Choroid plexus epithelial cell (primary cell): ENCODE data around the gene KRTAP5-2.
"Not testable (repeated sequence)": the region's sequence is repeated elsewhere in the genome, so short reads cannot be mapped to it uniquely, and the experiment has no call there.

Source experiments
- DNase-seq: peaks from one replicate; pipeline ENCODE4 v3.0.0-alpha.2; 2010; ENCODE audit warnings: low read depth
- H3K4me3 ChIP-seq: 2 replicates; pipeline ENCODE4 v1.5.1; 2011; ENCODE audit warnings: low read depth, mild to moderate bottlenecking, control low read depth, low read length, moderate library complexity
- TF ChIP-seq, protein P1 (sequence below): conservative IDR thresholded peaks from 2 replicates; pipeline ENCODE4 v1.5.1; 2011; ENCODE audit warnings: low read depth, mild to moderate bottlenecking, control low read depth, inconsistent platforms, low read length, moderate library complexity

The KRTAP5-2 gene

GRCh38 chr11:1624621-1625020 is 26.5 kb upstream of the KRTAP5-2 start:
- H3K4me3 ChIP-seq = no peak overlapping the region
- TF ChIP-seq, protein P1, sequence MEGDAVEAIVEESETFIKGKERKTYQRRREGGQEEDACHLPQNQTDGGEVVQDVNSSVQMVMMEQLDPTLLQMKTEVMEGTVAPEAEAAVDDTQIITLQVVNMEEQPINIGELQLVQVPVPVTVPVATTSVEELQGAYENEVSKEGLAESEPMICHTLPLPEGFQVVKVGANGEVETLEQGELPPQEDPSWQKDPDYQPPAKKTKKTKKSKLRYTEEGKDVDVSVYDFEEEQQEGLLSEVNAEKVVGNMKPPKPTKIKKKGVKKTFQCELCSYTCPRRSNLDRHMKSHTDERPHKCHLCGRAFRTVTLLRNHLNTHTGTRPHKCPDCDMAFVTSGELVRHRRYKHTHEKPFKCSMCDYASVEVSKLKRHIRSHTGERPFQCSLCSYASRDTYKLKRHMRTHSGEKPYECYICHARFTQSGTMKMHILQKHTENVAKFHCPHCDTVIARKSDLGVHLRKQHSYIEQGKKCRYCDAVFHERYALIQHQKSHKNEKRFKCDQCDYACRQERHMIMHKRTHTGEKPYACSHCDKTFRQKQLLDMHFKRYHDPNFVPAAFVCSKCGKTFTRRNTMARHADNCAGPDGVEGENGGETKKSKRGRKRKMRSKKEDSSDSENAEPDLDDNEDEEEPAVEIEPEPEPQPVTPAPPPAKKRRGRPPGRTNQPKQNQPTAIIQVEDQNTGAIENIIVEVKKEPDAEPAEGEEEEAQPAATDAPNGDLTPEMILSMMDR = no peak
- DNase-seq = no peak

DNA sequence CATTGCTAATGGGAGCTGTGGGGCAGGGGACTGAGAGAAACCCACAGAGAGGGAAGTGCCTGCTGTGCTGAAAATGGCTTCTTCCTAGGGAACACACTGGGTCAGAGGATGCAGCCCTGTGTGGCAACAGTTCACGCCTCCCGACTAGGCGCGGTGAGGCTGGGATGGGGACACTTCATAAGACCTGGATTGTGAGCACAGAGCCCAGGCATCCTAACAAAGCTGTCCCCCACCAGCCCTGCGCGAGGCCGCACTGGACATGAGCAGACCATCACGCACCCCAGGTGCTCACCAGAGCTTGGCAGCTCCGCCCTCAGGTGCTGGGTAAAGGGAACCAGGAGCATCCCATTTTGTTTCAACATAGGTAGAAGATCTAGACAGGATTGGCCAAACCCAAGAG is 25.6 kb upstream of the KRTAP5-2 start:
- DNase-seq = no peak
- TF ChIP-seq, protein P1 = no peak
- no peak overlapping the region for H3K4me3 ChIP-seq

DNA sequence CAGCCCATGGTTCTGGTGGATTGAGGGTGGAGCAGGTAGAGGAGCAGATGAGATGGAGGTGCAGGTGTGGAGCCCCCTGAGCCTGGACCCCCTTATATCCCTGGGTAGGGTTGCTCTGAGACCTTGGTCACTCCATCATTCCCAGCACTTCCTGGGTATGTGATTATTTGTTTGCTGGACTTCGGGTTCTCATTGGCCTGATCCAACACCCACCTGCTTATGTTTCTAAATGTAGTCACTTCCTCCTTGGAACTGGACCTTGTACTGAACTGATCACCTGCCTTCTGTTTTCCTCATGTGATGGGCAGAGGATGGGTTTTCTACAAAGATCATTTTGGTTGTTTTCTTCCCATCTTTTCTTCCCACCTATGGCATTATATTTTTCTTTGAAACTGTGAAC is 24.0 kb upstream of the KRTAP5-2 start, which contains the start of gene KRTAP5-4:
TSS of gene KRTAP5-4 (minus strand) at position 53 of the 400 bp plus-strand sequence. CDS start at position 8, 45 bp downstream.
- no peak within 1 kb of the TSS for H3K4me3 ChIP-seq
- TF ChIP-seq, protein P1 = no peak
- DNase-seq = no peak

- TF ChIP-seq, protein P1 = no peak
- H3K4me3 ChIP-seq = no peak overlapping the region
- DNase-seq = no peak
These were observed 21.4 kb upstream of the KRTAP5-2 start for GRCh38 chr11:1619449-1619848.

- H3K4me3 ChIP-seq = no peak overlapping the region
- TF ChIP-seq, protein P1 = no peak
- no peak for DNase-seq
These were observed 20.1 kb upstream of the KRTAP5-2 start for GRCh38 chr11:1618231-1618630.

GRCh38 chr11:1608363-1608762 is 10.3 kb upstream of the KRTAP5-2 start, which contains the start of gene KRTAP5-3:
TSS of gene KRTAP5-3 (minus strand) at chr11:1608463. CDS start at chr11:1608385, 78 bp downstream.
- TF ChIP-seq, protein P1 = no peak
- no peak within 1 kb of the TSS for H3K4me3 ChIP-seq
- no peak for DNase-seq

DNA sequence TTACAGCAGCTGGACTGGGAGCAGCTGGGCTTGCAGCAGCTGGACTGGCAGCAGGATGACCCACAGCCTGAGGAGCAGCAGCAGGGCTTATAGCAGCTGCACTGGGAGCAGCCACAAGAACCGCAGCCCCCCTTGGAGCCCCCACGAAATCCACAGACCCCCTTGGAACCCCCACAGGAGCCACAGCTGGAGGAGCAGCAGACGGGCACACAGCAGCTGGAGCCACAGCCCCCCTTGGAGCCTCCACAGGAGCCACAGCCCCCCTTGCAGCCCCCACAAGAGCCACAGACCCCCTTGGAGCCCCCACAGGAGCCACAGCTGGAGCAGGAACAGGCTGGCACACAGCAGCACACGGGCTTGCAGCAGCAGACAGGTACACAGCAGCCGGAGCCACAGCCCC is 9.8 kb upstream of the KRTAP5-2 start:
- H3K4me3 ChIP-seq, DNase-seq: not testable (repeated sequence)

GRCh38 chr11:1607156-1607845 is 9.2 kb upstream of the KRTAP5-2 start:
- DNase-seq = peak; percentile 4

DNA sequence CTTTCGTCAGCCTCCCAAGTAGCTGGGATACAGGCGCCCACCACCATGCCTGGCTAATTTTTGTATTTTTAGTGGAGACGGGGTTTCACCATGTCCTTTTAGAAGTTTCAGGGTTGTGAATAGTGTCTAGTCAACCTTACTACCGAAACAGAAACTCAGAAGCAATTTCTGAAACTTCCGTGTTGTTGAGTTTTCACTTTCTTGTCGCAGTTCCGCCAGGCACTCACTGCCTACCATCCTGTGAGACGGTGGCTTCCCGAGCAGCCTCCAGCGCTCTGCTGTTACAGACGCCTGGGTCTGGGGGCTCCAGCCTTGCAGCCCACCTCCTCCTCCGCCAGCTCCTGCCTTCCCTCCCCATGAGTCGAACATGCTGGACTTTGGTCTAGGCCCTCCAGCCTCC is 7.8 kb upstream of the KRTAP5-2 start:
- DNase-seq, H3K4me3 ChIP-seq: not testable (repeated sequence)

More at GRCh38 chr11:1607156-1607845, 9.2 kb upstream of the KRTAP5-2 start:
- H3K4me3 ChIP-seq = not testable (repeated sequence)
